Astrocyte (in vitro differentiated cells and primary cell): Measurements from ENCODE around the gene INTS6L.

ENCODE experiments used
- EZH2 ChIP-seq: IDR thresholded peaks from 2 replicates; pipeline ENCODE4 v1.6.1; 2012; ENCODE audit warnings: mild to moderate bottlenecking, low read length, inconsistent platforms; ENCODE audit not compliant: insufficient read depth
- TF ChIP-seq, protein P1 (sequence below): IDR thresholded peaks from 2 replicates; pipeline ENCODE4 v1.5.1; 2011; ENCODE audit warnings: low read depth, mild to moderate bottlenecking, inconsistent platforms, low read length, moderate library complexity; ENCODE audit not compliant: insufficient read depth

DNA sequence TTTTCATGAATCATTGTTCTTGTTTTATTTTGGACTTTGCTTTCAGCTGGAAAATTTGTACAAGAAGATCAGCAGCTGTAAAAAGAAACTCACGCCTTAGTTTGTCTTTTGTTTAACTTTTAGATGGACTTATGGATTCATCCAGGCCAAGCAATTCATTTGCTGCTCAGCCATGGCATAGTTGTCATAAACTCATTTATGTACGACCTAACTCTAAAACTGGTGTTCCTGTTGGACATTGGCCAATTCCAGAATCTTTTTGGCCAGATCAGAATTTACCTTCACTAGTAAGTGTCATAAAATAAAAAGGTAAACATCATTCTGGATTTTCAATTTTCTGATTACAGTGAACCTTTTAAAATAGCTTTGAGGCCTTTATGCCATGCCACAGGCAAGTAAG is 29.1 kb downstream of the INTS6L start:
- TF ChIP-seq, protein P1, sequence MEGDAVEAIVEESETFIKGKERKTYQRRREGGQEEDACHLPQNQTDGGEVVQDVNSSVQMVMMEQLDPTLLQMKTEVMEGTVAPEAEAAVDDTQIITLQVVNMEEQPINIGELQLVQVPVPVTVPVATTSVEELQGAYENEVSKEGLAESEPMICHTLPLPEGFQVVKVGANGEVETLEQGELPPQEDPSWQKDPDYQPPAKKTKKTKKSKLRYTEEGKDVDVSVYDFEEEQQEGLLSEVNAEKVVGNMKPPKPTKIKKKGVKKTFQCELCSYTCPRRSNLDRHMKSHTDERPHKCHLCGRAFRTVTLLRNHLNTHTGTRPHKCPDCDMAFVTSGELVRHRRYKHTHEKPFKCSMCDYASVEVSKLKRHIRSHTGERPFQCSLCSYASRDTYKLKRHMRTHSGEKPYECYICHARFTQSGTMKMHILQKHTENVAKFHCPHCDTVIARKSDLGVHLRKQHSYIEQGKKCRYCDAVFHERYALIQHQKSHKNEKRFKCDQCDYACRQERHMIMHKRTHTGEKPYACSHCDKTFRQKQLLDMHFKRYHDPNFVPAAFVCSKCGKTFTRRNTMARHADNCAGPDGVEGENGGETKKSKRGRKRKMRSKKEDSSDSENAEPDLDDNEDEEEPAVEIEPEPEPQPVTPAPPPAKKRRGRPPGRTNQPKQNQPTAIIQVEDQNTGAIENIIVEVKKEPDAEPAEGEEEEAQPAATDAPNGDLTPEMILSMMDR, result no peak
- no peak for TF ChIP-seq EZH2
